Esophagus muscularis mucosa (tissue), 4 donors: ENCODE results near the gene TTYH1. TPM values are rescaled to one million over a fixed set of nuclear protein-coding genes. Genes with fewer than 3 reads are reported as not detected.

Experiments
- DNase-seq: peaks from one replicate; pipeline ENCODE4 v3.0.0-alpha.2; 2017; ENCODE audit errors: extremely low spot score
- H3K27ac ChIP-seq, 4 donors: fragments of 200-600 bp; sonication (generic); replicated peaks in 1 of 4; 1 replicate in 3 of 4; 2 replicates in 1 of 4; pipeline ENCODE4 v1.5.1; 2016 to 2019; ENCODE audit warnings: mild to moderate bottlenecking in 1 of 4
- H3K27me3 ChIP-seq, 4 donors: fragments of 200-600 bp; sonication (generic); one replicate each; pipeline versions ENCODE4 v1.5.1 to v1.6.0; 2016 to 2019
- H3K36me3 ChIP-seq, 4 donors: fragments of 200-600 bp; sonication (generic); one replicate each; pipeline ENCODE4 v1.5.1; 2016 to 2019
- H3K4me1 ChIP-seq, 4 donors: fragments of 200-600 bp; sonication (generic); one replicate each; pipeline ENCODE4 v1.5.1; 2016 to 2019
- H3K4me3 ChIP-seq, 4 donors: fragments of 200-600 bp; sonication (generic); 1 replicate in 2 of 4; 2 replicates in 2 of 4; pipeline ENCODE4 v1.5.1; 2016 to 2019; ENCODE audit warnings: mild to moderate bottlenecking in 4 of 4, moderate library complexity in 1 of 4
- H3K9me3 ChIP-seq, 4 donors: fragments of 200-600 bp; sonication (generic); 1 replicate in 3 of 4; 2 replicates in 1 of 4; pipeline ENCODE4 v1.5.1; 2016 to 2019
- CTCF ChIP-seq, 3 experiments: fragments of 200-600 bp in 2 of 3; fragments of 450-650 bp in 1 of 3; sonication (generic) in 2 of 3; IDR thresholded peaks; one replicate each; pipeline ENCODE4 v1.5.1; 2017 to 2019; ENCODE audit warnings: antibody characterized with exemption in 3 of 3, mild to moderate bottlenecking in 2 of 3, moderate library complexity in 1 of 3
- EP300 ChIP-seq: sonication (generic); formaldehyde crosslinking; IDR thresholded peaks from one replicate; pipeline ENCODE4 v1.6.1; 2017; ENCODE audit warnings: antibody characterized with exemption
- POLR2A ChIP-seq: fragments of 450-650 bp; IDR thresholded peaks from one replicate; pipeline ENCODE4 v1.6.1; 2017; ENCODE audit warnings: antibody characterized with exemption, moderate library complexity, mild to moderate bottlenecking, low read depth
- POLR2AphosphoS5 ChIP-seq, 2 donors: sonication (generic); formaldehyde crosslinking; IDR thresholded peaks; one replicate each; pipeline ENCODE4 v1.6.1; 2017; ENCODE audit warnings: antibody characterized with exemption in 2 of 2
- WGBS: methylation state at CpG from one replicate; pipeline ENCODE4 v1.1.5; 2018; 5-methylcytosine and 5-hydroxymethylcytosine counted together
- intact Hi-C: fragments of 100-400 bp; cut with DNase I; formaldehyde crosslinking; loops from one replicate; pipeline ENCODE4 v1.15.1; 2023
- total RNA-seq, 4 donors: library from RNA; depleted of rRNA; stranded (reverse); fragments of >200 nt; gene quantifications; one replicate each; pipeline versions ENCODE4 v1.1.0 to v1.2.1, GENCODE V29; 2016

The TTYH1 gene
- total RNA-seq, 4 donors from 2014 or later: 0.83 to 8.0 (median 5.6) TPM

GRCh38 chr19:54455786-54456422 is 40.6 kb downstream of the TTYH1 start:
- TF ChIP-seq EP300 (no peak), POLR2A (no peak), CTCF (IDR thresholded peaks at IDR 0.05) (no peak), POLR2AphosphoS5 (IDR thresholded peaks at IDR 0.05) (no peak)
- Histone ChIP-seq H3K4me1 (peaks cover 17 to 55% (median 48%) of the 10 kb centered on the region in 4 donors), H3K27ac (no peak overlapping the region), H3K36me3 (peaks cover 88 to 100% (median 100%) of the 10 kb centered on the region in 4 donors), H3K4me3 (no peak overlapping the region), H3K27me3 (no peaks in the 10 kb centered on the region), H3K9me3 (no peaks in the 10 kb centered on the region)
- intact Hi-C loops: no loop called here
- 94% methylated on average over 40 of the region's 40 CpGs for WGBS
- no peak for DNase-seq

- intact Hi-C loops: no loop called here
- Histone ChIP-seq H3K4me3 (no peak overlapping the region), H3K4me1 (peaks cover 15 to 55% (median 48%) of the 10 kb centered on the region in 4 donors), H3K36me3 (peaks cover 95 to 100% (median 100%) of the 10 kb centered on the region in 4 donors), H3K27me3 (no peaks in the 10 kb centered on the region), H3K27ac (no peak overlapping the region), H3K9me3 (no peaks in the 10 kb centered on the region)
- DNase-seq: no peak
- TF ChIP-seq POLR2AphosphoS5 (IDR thresholded peaks at IDR 0.05) (no peak), POLR2A (no peak), CTCF (IDR thresholded peaks at IDR 0.05) (no peak), EP300 (no peak)
- WGBS: 92% methylated on average over 40 of the region's 51 CpGs
These were observed 41.4 kb downstream of the TTYH1 start for GRCh38 chr19:54456423-54457373.

- Histone ChIP-seq H3K36me3 (peaks cover 82 to 94% (median 93%) of the 10 kb centered on the region in 4 donors), H3K4me3 (no peak overlapping the region), H3K27me3 (no peaks in the 10 kb centered on the region), H3K27ac (no peak overlapping the region), H3K4me1 (peaks cover 22 to 55% (median 49%) of the 10 kb centered on the region in 4 donors), H3K9me3 (no peaks in the 10 kb centered on the region)
- intact Hi-C loops: no loop called here
- TF ChIP-seq CTCF (IDR thresholded peaks at IDR 0.05) (no peak), POLR2AphosphoS5 (IDR thresholded peaks at IDR 0.05) (no peak), POLR2A (no peak), EP300 (no peak)
- no peak for DNase-seq
- WGBS: 87% methylated on average over 38 of the region's 42 CpGs
These were observed 42.7 kb downstream of the TTYH1 start for GRCh38 chr19:54457773-54458647.

GRCh38 chr19:54458648-54459281 is 43.5 kb downstream of the TTYH1 start:
- Histone ChIP-seq H3K27ac (no peak overlapping the region), H3K4me1 (peaks cover 22 to 56% (median 51%) of the 10 kb centered on the region in 4 donors), H3K27me3 (no peaks in the 10 kb centered on the region), H3K36me3 (peaks cover 75 to 86% (median 86%) of the 10 kb centered on the region in 4 donors), H3K4me3 (no peak overlapping the region), H3K9me3 (no peaks in the 10 kb centered on the region)
- TF ChIP-seq POLR2AphosphoS5 (IDR thresholded peaks at IDR 0.05) (no peak), EP300 (no peak), CTCF (IDR thresholded peaks at IDR 0.05) (no peak), POLR2A (no peak)
- intact Hi-C loops: no loop called here
- WGBS: 83% methylated on average over 11 of the region's 11 CpGs
- DNase-seq: no peak
